HG02678 (cell line): ENCODE results near the gene ZNF669.

Experiments
- ATAC-seq: cut with Tn5 transposase; IDR thresholded peaks from one replicate; pipeline ENCODE4 v1.9.1; 2021; ENCODE audit warnings: mild to moderate bottlenecking, moderate library complexity; ENCODE audit not compliant: unreplicated experiment

ZNF669 gene

GRCh38 chr1:247077213-247077612 is 26.9 kb downstream of the ZNF669 start:
- ATAC-seq: no peak

- no peak for ATAC-seq
Observed at GRCh38 chr1:247070645-247071044, 33.5 kb downstream of the ZNF669 start.

GRCh38 chr1:247064304-247064703 is 39.9 kb downstream of the ZNF669 start:
- ATAC-seq: no peak

GRCh38 chr1:247060771-247061170 is 43.4 kb downstream of the ZNF669 start:
- no peak for ATAC-seq

GRCh38 chr1:247056071-247056470 is 48.1 kb downstream of the ZNF669 start:
- ATAC-seq: no peak

GRCh38 chr1:247054992-247055415 is 49.2 kb downstream of the ZNF669 start:
- no peak for ATAC-seq
